RPMI8226 (cell line): Measurements from ENCODE around the gene PDZRN4.
"Not testable (repeated sequence)": the region's sequence is repeated elsewhere in the genome, so short reads cannot be mapped to it uniquely, and the experiment has no call there.

Experiments used
- DNase-seq: peaks from one replicate; pipeline ENCODE4 v3.0.0-alpha.2; 2015

The PDZRN4 gene

GRCh38 chr12:41585784-41586183, 397.7 kb downstream of the PDZRN4 start:
- DNase-seq = no peak

- no peak for DNase-seq
These were observed 399.5 kb downstream of the PDZRN4 start for GRCh38 chr12:41587574-41587973.

GRCh38 chr12:41589878-41590277, 401.8 kb downstream of the PDZRN4 start:
- no peak for DNase-seq

GRCh38 chr12:41596190-41596589, 408.1 kb downstream of the PDZRN4 start:
- DNase-seq = no peak

- no peak for DNase-seq
These were observed 416.7 kb downstream of the PDZRN4 start for GRCh38 chr12:41604830-41605229.

GRCh38 chr12:41605545-41606305, 417.6 kb downstream of the PDZRN4 start:
- DNase-seq = peak; percentile 12

GRCh38 chr12:41606468-41607445, 418.6 kb downstream of the PDZRN4 start:
- DNase-seq = no peak

GRCh38 chr12:41612892-41613557, 424.9 kb downstream of the PDZRN4 start:
- no peak for DNase-seq

GRCh38 chr12:41615174-41615573, 427.1 kb downstream of the PDZRN4 start:
- not testable (repeated sequence) for DNase-seq

GRCh38 chr12:41619705-41620104, 431.6 kb downstream of the PDZRN4 start:
- no peak for DNase-seq

- DNase-seq = no peak
These were observed 433.2 kb downstream of the PDZRN4 start for GRCh38 chr12:41621291-41621690.
